Activated naive CD8-positive, alpha-beta T cell treated with anti-CD3 and anti-CD28 coated beads for 36 hours (primary cell): ENCODE measurements around the gene CDC6. TPM values are rescaled to one million over a fixed set of nuclear protein-coding genes. Genes with fewer than 3 reads are reported as not detected.

Experiments
- DNase-seq: peaks from one replicate; pipeline ENCODE4 v3.0.0; 2021
- H3K27ac Mint-ChIP-seq: one replicate; pipeline ENCODE4 v1.8.0; 2022; ENCODE audit warnings: mild to moderate bottlenecking, moderate library complexity, mixed read lengths
- H3K27me3 Mint-ChIP-seq: one replicate; pipeline ENCODE4 v1.8.0; 2022; ENCODE audit warnings: mild to moderate bottlenecking, mixed read lengths
- H3K36me3 Mint-ChIP-seq: one replicate; pipeline ENCODE4 v1.8.0; 2021; ENCODE audit warnings: mild to moderate bottlenecking, mixed read lengths
- H3K4me1 Mint-ChIP-seq: one replicate; pipeline ENCODE4 v1.8.0; 2021; ENCODE audit warnings: mixed read lengths
- H3K4me3 Mint-ChIP-seq: one replicate; pipeline ENCODE4 v1.8.0; 2022; ENCODE audit warnings: mild to moderate bottlenecking, moderate library complexity, mixed read lengths
- H3K9me3 Mint-ChIP-seq: one replicate; pipeline ENCODE4 v1.8.0; 2022; ENCODE audit warnings: mixed read lengths
- total RNA-seq, 2 experiments: library from RNA; stranded (reverse); gene quantifications; one replicate each; pipeline ENCODE4 v1.2.3, GENCODE V29; 2021

CDC6 gene, protein sequence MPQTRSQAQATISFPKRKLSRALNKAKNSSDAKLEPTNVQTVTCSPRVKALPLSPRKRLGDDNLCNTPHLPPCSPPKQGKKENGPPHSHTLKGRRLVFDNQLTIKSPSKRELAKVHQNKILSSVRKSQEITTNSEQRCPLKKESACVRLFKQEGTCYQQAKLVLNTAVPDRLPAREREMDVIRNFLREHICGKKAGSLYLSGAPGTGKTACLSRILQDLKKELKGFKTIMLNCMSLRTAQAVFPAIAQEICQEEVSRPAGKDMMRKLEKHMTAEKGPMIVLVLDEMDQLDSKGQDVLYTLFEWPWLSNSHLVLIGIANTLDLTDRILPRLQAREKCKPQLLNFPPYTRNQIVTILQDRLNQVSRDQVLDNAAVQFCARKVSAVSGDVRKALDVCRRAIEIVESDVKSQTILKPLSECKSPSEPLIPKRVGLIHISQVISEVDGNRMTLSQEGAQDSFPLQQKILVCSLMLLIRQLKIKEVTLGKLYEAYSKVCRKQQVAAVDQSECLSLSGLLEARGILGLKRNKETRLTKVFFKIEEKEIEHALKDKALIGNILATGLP
- total RNA-seq, result 100 to 1,000 TPM; 144 to 149 TPM

DNA sequence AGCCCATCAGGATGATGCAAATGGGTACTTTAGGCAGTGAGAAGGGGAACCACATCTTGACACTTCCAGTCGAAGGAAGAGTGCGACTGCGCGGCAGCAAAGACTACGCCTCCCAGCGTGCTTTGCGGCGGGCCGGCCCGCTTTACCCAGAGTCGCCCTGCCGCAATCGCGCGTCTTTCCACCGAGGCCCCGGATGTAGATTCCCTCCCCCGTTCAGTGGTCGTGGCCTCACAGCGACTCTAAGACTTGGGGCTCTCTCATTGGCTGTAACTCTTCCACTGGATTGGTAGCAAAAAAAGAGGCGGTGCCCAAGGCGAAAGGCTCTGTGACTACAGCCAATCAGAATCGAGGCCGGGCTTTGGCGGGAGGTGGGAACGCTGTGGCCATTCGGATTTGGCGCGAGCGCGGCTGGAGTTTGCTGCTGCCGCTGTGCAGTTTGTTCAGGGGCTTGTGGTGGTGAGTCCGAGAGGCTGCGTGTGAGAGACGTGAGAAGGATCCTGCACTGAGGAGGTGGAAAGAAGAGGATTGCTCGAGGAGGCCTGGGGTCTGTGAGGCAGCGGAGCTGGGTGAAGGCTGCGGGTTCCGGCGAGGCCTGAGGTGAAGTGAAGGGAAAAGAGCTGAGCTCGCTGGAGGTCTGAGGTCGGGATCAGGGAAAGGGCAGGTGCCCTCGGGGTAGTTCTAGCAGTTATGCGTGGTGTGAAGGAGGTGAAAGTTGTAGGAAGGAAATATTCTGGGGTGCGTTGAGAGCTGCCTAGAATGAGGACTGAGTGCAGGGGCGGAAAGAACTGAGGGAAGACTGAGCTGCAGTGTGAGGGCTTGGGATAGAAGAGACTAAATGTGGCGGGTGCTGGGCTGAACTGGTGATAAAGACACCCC, at the start of gene CDC6:
CDC6 (plus strand) TSS at position 386 of the 876 bp plus-strand sequence. CDS start 1,542 bp downstream, outside the sequence.
- Mint-ChIP-seq H3K36me3 (peaks cover 40% of the 10 kb centered on the region), H3K27me3 (peaks cover 6% of the 10 kb centered on the region), H3K4me1 (peaks cover 56% of the 10 kb centered on the region), H3K9me3 (no peaks in the 10 kb centered on the region), H3K4me3 (peak within 1 kb of the TSS; percentile 95), H3K27ac (peak within 1 kb of the TSS; percentile 99)
- peak; percentile 98 for DNase-seq

DNA sequence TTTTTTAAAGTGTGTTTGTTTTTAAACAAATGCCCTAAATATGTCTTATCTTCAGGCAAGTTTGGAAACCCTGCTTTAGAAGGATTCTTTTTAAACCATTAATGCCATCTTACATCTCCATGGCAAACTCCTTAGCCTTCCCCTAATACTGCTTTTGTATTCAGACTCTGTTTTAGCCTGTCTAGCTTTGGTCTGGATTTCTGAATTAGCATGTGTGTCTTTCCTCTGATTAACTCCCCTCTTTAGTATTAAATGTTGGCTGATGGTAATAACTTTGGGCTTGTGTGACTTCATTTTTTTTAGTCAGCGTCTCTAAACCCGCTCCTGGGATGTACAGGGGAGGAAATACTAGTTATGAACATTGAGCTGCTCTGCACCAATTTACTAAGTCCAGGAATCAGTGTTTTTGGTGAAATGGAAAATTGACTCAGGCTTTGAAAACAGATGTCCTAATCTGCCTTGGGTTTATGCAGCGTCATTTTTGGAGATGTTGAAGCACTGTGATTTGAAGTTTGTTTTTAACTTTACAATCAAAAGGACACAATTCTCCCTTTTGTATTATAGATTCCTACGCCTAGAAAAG, 46.3 kb upstream of the CDC6 start:
- H3K9me3 Mint-ChIP-seq, result no peaks in the 10 kb centered on the region
- H3K4me1 Mint-ChIP-seq, result peaks cover 25% of the 10 kb centered on the region
- H3K4me3 Mint-ChIP-seq, result no peak overlapping the region
- DNase-seq, result no peak
- no peak overlapping the region for H3K27ac Mint-ChIP-seq
- H3K27me3 Mint-ChIP-seq, result no peaks in the 10 kb centered on the region
- H3K36me3 Mint-ChIP-seq, result peaks cover 4% of the 10 kb centered on the region

DNA sequence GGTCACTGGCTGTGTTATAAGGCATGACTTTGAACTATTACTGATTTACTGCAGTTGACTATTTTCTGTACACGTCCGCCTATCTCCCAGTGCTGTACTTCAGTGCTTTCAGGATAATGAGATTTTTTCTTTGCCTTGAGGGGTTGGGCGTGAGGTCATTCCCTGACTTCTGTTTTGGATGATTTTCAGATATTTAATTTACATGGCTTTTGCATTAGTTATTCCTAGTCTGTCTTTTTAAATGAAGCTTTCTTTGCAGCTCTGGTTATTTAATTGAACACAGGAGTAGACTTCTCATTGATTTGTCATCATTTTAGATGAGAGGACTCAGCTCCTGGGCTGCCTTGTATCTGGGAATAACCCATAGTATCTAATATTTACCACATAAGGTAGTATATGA, 44.9 kb upstream of the CDC6 start:
- no peaks in the 10 kb centered on the region for H3K9me3 Mint-ChIP-seq
- no peak overlapping the region for H3K4me3 Mint-ChIP-seq
- H3K27me3 Mint-ChIP-seq, result no peaks in the 10 kb centered on the region
- peaks cover 7% of the 10 kb centered on the region for H3K36me3 Mint-ChIP-seq
- DNase-seq, result no peak
- peaks cover 23% of the 10 kb centered on the region for H3K4me1 Mint-ChIP-seq
- no peak overlapping the region for H3K27ac Mint-ChIP-seq

DNA sequence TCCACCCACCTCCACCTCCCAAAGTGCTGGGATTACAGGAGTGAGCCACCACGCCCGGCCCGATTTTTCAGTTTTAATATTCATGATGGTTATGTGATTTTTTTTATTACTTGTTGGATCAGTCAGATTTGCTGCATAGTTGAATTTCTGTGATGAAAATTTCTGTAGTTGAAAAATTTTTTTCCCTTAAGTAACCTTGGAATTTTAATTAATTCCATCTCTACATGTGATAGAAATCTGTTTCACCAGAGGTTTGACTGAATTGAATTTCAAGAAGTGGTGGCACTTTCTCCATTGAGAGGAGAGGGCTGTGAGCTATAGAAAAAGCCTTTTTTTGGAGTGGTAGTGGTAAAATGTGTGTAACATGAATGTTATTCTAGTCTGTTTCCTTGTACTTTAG, 43.9 kb upstream of the CDC6 start:
- Mint-ChIP-seq H3K4me3 (no peak overlapping the region), H3K9me3 (no peaks in the 10 kb centered on the region), H3K36me3 (peaks cover 7% of the 10 kb centered on the region), H3K27ac (no peak overlapping the region), H3K4me1 (peaks cover 27% of the 10 kb centered on the region), H3K27me3 (no peaks in the 10 kb centered on the region)
- no peak for DNase-seq

DNA sequence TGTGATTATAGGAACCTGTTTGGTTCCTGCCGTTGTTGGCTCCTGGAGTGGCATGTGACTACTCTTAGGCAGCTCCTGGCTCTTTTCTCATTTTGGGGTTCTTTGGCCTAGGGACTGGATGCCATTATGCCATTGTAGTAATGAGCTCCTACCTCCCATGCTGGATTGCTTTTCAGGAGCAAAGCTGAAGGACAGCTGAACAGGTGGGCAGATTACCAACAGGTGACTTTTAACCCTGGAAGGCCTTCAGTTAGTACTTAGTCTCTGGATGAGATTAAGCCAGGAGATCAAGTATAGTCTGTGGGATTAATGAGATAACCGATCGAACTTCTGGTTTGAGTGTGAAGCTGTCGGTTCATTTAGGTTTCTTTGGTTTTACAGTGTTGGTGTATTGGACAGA, 43.4 kb upstream of the CDC6 start:
- no peak for DNase-seq
- no peak overlapping the region for H3K27ac Mint-ChIP-seq
- peaks cover 7% of the 10 kb centered on the region for H3K36me3 Mint-ChIP-seq
- H3K27me3 Mint-ChIP-seq, result no peaks in the 10 kb centered on the region
- H3K4me1 Mint-ChIP-seq, result peaks cover 28% of the 10 kb centered on the region
- H3K4me3 Mint-ChIP-seq, result no peak overlapping the region
- H3K9me3 Mint-ChIP-seq, result no peaks in the 10 kb centered on the region

DNA sequence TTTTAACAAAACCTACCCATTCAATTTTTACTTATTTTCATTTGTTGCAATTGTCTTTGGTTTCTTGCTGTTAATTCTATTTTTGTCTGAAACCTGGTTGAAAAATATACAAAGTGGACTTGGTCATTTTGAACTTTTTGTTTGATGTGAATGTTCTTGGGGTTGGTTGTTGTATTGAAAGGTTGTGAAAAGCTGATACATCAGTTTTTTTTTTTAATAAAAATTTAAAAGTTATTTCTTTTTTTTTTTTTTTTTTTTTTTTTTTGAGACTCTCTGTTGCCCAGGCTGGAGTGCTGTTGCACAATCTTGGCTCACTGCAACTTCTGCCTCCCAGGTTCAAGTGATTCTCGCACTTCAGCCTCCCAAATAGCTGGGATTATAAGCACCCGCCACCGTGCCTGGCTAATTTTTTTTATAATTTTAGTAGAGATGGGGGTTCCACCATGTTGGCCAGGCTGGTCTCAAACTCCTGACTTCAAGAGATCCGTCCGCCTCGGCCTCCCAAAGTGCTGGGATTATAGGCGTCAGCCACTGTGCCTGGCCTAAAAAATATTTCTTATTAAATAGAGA, 39.7 kb upstream of the CDC6 start:
- Mint-ChIP-seq H3K27ac (no peak overlapping the region), H3K4me3 (no peak overlapping the region), H3K27me3 (no peaks in the 10 kb centered on the region), H3K9me3 (no peaks in the 10 kb centered on the region), H3K36me3 (peaks cover 7% of the 10 kb centered on the region), H3K4me1 (peaks cover 21% of the 10 kb centered on the region)
- no peak for DNase-seq

DNA sequence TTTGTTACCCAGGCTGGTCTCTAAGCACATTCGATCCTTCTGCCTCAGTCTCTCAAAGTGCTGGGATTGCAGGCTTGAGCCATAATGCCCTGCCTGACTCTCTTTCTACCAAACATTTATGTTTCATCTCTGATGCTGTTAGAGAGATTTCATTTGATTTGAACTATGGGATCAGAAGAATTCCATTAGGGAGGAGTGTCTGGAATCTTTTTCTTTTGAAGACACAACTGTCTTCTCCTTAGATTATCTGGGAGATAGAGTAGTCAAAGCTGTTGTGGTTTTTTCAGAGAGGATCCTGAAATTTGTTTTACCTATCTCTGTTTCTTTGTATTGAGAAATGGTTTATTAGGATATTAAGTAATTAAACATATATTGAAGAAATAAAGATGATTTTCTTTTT, 39.2 kb upstream of the CDC6 start:
- Mint-ChIP-seq H3K27ac (no peak overlapping the region), H3K4me3 (no peak overlapping the region), H3K36me3 (peaks cover 7% of the 10 kb centered on the region), H3K27me3 (no peaks in the 10 kb centered on the region), H3K4me1 (peaks cover 21% of the 10 kb centered on the region), H3K9me3 (no peaks in the 10 kb centered on the region)
- DNase-seq, result no peak

DNA sequence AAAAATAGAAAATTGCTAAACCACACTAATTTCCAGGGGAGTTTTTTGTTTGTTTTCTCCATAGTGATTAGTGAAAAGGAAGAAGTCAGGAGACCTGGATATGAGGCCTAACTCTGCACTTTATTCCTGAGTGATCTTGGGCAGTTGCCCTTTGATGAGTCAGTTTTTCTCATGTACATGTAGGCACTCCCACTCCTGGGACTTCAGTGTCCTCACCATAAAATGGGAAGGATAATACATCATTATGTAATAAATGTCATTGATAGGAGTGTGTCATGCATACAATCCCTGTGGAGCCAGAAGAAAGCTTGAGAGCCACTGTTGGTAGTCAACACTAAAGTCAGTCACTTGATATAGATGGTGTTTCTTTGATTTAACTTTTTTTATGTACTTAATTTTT, 36.1 kb upstream of the CDC6 start:
- Mint-ChIP-seq H3K36me3 (peaks cover 2% of the 10 kb centered on the region), H3K27ac (no peak overlapping the region), H3K4me1 (peaks cover 14% of the 10 kb centered on the region), H3K4me3 (no peak overlapping the region), H3K27me3 (no peaks in the 10 kb centered on the region), H3K9me3 (no peaks in the 10 kb centered on the region)
- DNase-seq, result no peak

DNA sequence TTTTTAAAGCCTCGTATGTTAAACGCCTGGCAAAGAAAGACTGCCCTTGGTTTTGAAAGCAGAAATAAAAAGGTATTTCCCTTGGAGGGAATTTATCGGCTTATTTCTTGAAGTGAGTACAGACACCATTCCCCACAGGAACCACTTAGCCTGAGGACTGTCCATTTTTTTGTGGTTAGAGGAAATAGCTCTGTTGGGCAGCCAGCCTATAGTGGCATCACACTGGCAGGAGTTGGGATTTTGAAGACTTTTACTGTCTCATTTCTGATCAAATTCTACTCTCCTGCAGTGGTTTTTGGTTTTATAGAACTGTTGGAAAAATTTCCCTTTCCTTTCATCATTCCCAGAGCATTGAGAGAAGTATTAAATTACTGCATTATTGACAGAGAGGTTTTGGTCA, 34.1 kb upstream of the CDC6 start:
- H3K4me1 Mint-ChIP-seq, result peaks cover 12% of the 10 kb centered on the region
- H3K9me3 Mint-ChIP-seq, result no peaks in the 10 kb centered on the region
- H3K27me3 Mint-ChIP-seq, result no peaks in the 10 kb centered on the region
- no peak overlapping the region for H3K27ac Mint-ChIP-seq
- H3K4me3 Mint-ChIP-seq, result no peak overlapping the region
- peaks cover 13% of the 10 kb centered on the region for H3K36me3 Mint-ChIP-seq
- DNase-seq, result no peak

DNA sequence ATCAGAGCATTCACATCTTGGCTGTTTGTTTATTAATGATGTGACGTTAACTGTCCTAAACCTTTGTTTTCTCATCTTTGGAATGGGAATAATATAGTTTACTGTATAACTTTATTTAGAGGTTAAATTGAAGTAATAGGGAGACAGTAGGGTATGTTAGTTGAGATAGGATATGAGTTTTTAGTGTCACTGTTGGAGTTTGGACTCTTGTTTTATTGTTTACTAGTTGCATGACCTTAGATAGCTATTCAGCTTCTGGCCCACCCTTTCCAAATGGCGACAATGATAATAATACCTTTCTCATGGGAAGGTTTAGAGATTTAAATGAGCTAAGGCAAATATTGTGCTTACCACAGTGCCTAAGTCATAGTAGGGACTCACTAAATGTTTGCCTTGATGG, 28.2 kb upstream of the CDC6 start:
- no peaks in the 10 kb centered on the region for H3K27me3 Mint-ChIP-seq
- H3K36me3 Mint-ChIP-seq, result peaks cover 24% of the 10 kb centered on the region
- no peak overlapping the region for H3K27ac Mint-ChIP-seq
- DNase-seq, result no peak
- H3K4me3 Mint-ChIP-seq, result no peak overlapping the region
- H3K9me3 Mint-ChIP-seq, result no peaks in the 10 kb centered on the region
- peaks cover 13% of the 10 kb centered on the region for H3K4me1 Mint-ChIP-seq

DNA sequence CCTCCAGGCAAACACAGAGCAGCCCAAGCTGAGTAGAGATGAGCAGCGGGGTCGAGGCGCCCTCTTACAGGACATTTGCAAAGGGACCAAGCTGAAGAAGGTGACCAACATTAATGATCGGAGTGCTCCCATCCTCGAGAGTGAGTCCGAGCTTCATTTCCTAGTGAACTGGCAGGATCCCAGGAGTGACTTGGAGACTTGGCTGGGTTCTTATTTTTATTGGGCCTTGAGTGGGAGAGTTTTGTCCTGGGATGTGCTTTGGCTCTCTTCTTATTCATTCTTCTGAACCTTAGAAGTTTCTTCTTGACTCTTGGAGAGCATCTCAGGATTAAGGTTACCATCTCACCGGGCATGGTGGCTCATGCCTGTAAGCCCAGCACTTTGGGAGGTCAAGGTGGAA, 27.2 kb upstream of the CDC6 start:
- no peak for DNase-seq
- H3K27ac Mint-ChIP-seq, result no peak overlapping the region
- H3K4me1 Mint-ChIP-seq, result peaks cover 13% of the 10 kb centered on the region
- no peak overlapping the region for H3K4me3 Mint-ChIP-seq
- H3K9me3 Mint-ChIP-seq, result no peaks in the 10 kb centered on the region
- H3K36me3 Mint-ChIP-seq, result peaks cover 29% of the 10 kb centered on the region
- no peaks in the 10 kb centered on the region for H3K27me3 Mint-ChIP-seq

DNA sequence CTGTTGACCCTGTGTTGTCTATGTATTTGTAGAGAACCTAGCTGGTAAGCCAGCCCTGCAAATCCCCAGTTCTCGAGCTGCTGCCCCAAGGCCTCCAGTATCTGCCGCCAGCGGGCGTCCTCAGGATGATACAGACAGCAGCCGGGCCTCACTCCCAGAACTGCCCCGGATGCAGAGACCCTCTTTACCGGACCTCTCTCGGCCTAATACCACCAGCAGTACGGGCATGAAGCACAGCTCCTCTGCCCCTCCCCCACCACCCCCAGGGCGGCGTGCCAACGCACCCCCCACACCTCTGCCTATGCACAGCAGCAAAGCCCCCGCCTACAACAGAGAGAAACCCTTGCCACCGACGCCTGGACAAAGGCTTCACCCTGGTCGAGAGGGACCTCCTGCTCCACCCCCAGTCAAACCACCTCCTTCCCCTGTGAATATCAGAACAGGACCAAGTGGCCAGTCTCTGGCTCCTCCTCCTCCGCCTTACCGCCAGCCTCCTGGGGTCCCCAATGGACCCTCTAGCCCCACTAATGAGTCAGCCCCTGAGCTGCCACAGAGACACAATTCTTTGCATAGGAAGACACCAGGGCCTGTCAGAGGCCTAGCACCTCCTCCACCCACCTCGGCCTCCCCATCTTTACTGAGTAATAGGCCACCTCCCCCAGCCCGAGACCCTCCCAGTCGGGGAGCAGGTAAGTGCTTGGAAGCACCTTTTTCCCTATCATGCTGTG, 23.1 kb upstream of the CDC6 start:
- no peaks in the 10 kb centered on the region for H3K9me3 Mint-ChIP-seq
- no peak overlapping the region for H3K4me3 Mint-ChIP-seq
- peaks cover 16% of the 10 kb centered on the region for H3K36me3 Mint-ChIP-seq
- no peak overlapping the region for H3K27ac Mint-ChIP-seq
- DNase-seq, result no peak
- H3K27me3 Mint-ChIP-seq, result no peaks in the 10 kb centered on the region
- H3K4me1 Mint-ChIP-seq, result peaks cover 13% of the 10 kb centered on the region

DNA sequence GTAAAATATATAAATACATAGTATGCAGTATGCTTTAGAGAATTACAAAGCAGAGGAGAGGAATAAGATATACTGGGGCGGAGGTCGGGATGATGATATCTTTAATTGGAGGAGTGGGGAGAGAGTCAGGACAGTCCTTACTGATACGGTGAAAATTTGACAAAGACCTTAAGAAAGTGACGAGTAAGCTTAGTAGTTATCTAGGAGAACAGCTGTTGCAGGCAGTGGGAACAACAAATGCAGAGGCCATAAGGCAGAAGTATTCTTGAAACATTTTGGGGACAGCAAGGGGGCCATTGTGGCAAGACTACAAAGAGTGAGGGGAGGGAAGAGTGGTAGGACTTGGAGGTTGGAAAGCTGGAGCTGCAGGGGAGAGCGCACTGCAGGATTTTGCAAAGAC, 22.3 kb upstream of the CDC6 start:
- Mint-ChIP-seq H3K27ac (no peak overlapping the region), H3K4me3 (no peak overlapping the region), H3K4me1 (peaks cover 13% of the 10 kb centered on the region), H3K36me3 (peaks cover 16% of the 10 kb centered on the region), H3K27me3 (no peaks in the 10 kb centered on the region), H3K9me3 (no peaks in the 10 kb centered on the region)
- DNase-seq, result no peak

DNA sequence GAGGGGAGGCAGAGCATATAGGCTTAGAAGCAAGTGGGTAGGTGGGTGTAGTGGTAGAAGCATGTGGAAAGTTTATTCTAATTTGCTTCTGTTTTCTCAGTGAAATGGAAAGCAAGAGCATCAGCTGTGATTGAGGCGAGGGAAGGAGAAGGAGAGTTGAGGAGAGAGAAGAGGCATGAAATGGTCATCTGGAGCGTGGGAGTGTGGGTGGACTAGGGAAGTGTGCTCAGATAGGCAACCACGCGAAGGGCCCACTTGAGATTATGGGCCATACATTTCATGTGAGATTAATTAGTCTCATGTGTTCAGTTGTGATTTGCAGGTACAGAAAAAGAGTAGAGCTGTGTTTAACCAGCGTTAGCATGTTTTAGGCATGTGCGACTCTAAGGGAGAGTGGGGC, 20.8 kb upstream of the CDC6 start:
- H3K36me3 Mint-ChIP-seq, result peaks cover 14% of the 10 kb centered on the region
- H3K27ac Mint-ChIP-seq, result no peak overlapping the region
- H3K9me3 Mint-ChIP-seq, result no peaks in the 10 kb centered on the region

More for the DNA sequence above, 20.8 kb upstream of the CDC6 start:
- Mint-ChIP-seq H3K4me1 (peaks cover 13% of the 10 kb centered on the region), H3K4me3 (no peak overlapping the region), H3K27me3 (no peaks in the 10 kb centered on the region)
- DNase-seq, result no peak
